SH-SY5Y (cell line): ENCODE results near the gene SAP130.

Source experiments
- GATA2 ChIP-seq: IDR thresholded peaks from 2 replicates; pipeline ENCODE4 v1.6.1; 2011; ENCODE audit warnings: mild to moderate bottlenecking, low read depth, low read length
- GATA3 ChIP-seq: IDR thresholded peaks from 2 replicates; pipeline ENCODE4 v1.6.1; 2011; ENCODE audit warnings: low read depth, mild to moderate bottlenecking, low read length, moderate library complexity

DNA sequence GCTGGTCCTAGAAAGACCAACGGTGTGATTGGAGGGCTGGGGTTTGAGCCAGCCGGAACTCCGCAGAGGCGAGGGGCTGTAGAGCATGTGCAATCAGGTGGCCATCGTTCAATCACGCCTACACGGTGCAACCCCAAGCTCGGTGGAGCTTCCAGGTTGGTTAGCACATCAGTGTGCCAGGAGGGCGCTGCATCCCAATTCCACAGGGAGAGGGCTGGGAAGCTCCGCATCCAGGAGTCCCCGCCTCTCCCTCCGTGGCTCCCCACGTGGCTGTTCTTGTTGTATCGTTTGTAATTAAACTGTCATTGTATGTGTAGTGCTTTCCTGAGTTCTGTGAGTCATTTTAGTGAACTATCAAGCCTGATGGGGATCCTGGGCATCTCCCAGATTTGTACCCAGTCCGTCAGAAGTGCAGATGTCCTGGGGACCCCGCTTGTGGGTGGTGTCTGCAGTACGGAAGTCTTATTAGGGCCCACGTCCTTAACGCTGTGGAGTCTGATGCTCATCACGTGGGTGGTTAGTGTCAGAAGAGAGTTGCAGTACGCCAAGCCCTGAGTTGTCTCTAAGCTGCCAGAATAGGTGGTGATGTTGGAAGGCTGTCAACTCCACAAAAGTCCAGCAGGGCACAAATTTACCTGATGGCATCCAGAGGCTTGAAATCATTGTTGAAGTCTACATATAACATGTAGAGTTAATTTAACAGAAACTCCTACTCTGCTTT lies 121.5 kb downstream of the SAP130 start:
- TF ChIP-seq GATA3 (no peak), GATA2 (no peak)
